OCI-LY1 (cell line): Measurements from ENCODE around the gene SCAMP3.

Experiments used
- H2AFZ ChIP-seq: fragments of 200-600 bp; sonication (generic), shearing (Covaris generic); 2 replicates; pipeline ENCODE4 v1.6.0; 2014; ENCODE audit warnings: antibody characterized with exemption, mild to moderate bottlenecking, low read length
- H3F3A ChIP-seq: fragments of 200-600 bp; sonication (generic), shearing (Covaris generic); 2 replicates; pipeline ENCODE4 v1.6.0; 2014; ENCODE audit warnings: mild to moderate bottlenecking, antibody characterized with exemption, low read length, moderate library complexity; ENCODE audit not compliant: insufficient read depth
- H3K27ac ChIP-seq: fragments of 200-600 bp; sonication (generic); 2 replicates; pipeline ENCODE4 v1.5.1; 2014; ENCODE audit warnings: low read length, mixed run types, mild to moderate bottlenecking, low read depth; ENCODE audit not compliant: poor library complexity, severe bottlenecking
- H3K27me3 ChIP-seq: fragments of 200-600 bp; sonication (generic); 2 replicates; pipeline ENCODE4 v1.6.0; 2014; ENCODE audit warnings: antibody characterized with exemption, mild to moderate bottlenecking, low read length, moderate library complexity; ENCODE audit not compliant: insufficient read depth
- H3K36me3 ChIP-seq: fragments of 200-600 bp; sonication (generic); 2 replicates; pipeline ENCODE4 v1.6.1; 2014; ENCODE audit warnings: mild to moderate bottlenecking, antibody characterized with exemption, low read length, moderate library complexity, mixed read lengths; ENCODE audit not compliant: insufficient read depth
- H3K4me1 ChIP-seq: fragments of 200-600 bp; sonication (generic); 2 replicates; pipeline ENCODE4 v1.5.1; 2014; ENCODE audit warnings: mild to moderate bottlenecking, low read length, moderate library complexity; ENCODE audit not compliant: insufficient read depth, severe bottlenecking
- H3K4me2 ChIP-seq: fragments of 200-600 bp; sonication (generic), shearing (Covaris generic); 2 replicates; pipeline ENCODE4 v1.6.1; 2014; ENCODE audit warnings: low read length
- H3K4me3 ChIP-seq: fragments of 200-600 bp; sonication (generic); 2 replicates; pipeline ENCODE4 v1.5.1; 2014; ENCODE audit warnings: low read length, low read depth, mild to moderate bottlenecking, mixed read lengths; ENCODE audit not compliant: poor library complexity, severe bottlenecking
- H3K79me2 ChIP-seq: fragments of 200-600 bp; shearing (Covaris generic); 2 replicates; pipeline ENCODE4 v1.6.1; 2016; ENCODE audit warnings: mixed run types, low read length, mixed read lengths; ENCODE audit not compliant: insufficient read depth
- H3K9ac ChIP-seq: fragments of 200-600 bp; sonication (generic), shearing (Covaris generic); 2 replicates; pipeline ENCODE4 v1.6.1; 2014; ENCODE audit warnings: mild to moderate bottlenecking, low read length, mixed read lengths
- H3K9me2 ChIP-seq: fragments of 200-600 bp; sonication (generic), shearing (Covaris generic); 2 replicates; pipeline ENCODE4 v1.6.1; 2014; ENCODE audit warnings: low read depth, mild to moderate bottlenecking, low read length, mixed read lengths
- H3K9me3 ChIP-seq: fragments of 200-600 bp; shearing (Covaris generic); 2 replicates; pipeline ENCODE4 v1.6.1; 2014; ENCODE audit warnings: low read length, mixed read lengths
- H4K20me1 ChIP-seq: fragments of 200-600 bp; sonication (generic), shearing (Covaris generic); 2 replicates; pipeline ENCODE4 v1.6.0; 2016; ENCODE audit warnings: mild to moderate bottlenecking, low read length; ENCODE audit not compliant: insufficient read depth
- EZH2 ChIP-seq: fragments of 200-600 bp; sonication (generic), shearing (Covaris generic); IDR thresholded peaks from 2 replicates; pipeline ENCODE4 v1.8.0; 2017; ENCODE audit warnings: borderline replicate concordance, mixed run types, mild to moderate bottlenecking, antibody characterized with exemption, low read length, moderate library complexity, mixed read lengths
- TF ChIP-seq, protein P1 (sequence below): fragments of 200-600 bp; sonication (generic), shearing (Covaris generic); IDR thresholded peaks from 2 replicates; pipeline ENCODE4 v1.5.1; 2017; ENCODE audit warnings: mild to moderate bottlenecking, antibody characterized with exemption, low read length, moderate library complexity, mixed read lengths

SCAMP3 gene

DNA sequence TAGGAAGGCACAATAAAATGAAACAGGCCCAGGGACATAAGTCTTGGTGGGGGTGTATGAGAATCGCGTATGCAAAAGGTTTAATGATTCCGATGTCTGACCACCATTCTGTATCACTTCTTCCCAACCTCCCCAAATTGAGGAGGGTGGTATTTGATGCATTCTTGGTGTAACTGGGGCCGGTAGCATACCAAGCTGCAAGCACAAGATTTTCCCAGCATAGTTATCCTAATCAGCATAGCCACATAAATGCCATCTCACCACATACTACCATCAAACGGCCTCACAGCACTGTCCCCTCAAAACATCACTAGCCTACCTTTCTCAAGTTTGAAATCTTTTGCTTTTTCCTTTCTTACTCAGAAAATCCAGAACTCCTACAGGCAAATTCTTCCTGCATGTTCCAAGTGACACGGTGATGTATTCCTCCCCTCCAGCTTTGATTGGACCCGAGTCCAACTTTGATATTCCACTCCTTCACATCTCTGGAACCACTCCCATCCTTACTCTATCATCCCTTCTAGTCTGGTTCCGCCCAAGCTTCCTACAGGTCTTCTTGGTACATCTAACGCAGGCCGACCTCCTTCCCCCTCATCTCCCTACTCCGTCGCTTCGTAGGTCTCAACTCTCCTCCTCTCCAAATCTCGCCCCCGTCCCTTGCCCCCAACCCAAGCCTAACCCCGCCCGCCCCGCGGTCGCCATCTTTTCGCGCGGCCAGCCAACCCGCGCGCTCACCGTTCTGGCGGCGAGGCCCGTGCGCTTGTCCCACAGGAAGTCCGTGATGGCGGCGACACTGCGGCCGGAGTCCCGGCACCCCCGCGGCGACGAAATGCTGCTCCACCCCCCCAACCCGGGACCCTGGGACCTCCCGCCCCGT lies 10.5 kb upstream of the SCAMP3 start:
- Histone ChIP-seq H3K9me2 (no peaks in the 10 kb centered on the region), H3K79me2 (peaks cover 17% of the 10 kb centered on the region), H2AFZ (no peak overlapping the region)

DNA sequence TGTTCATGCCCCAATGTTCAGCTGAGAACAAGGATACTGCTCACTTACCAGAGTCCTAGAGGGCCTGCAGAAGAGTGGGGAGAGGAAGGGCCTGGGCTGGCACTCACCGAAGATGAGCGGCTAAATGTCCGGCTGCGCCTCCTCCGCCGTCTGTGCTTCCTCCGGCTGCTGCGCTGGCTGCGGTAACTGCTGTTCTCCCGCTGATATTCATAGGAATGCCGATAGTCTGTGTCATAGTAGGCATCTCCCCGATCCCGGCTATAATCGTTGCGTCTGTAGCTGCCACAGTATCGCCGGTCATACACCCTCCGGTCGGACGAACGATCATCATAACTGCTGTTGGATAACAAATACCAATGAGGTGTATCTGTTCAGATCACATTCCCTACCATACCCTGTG lies 7.2 kb upstream of the SCAMP3 start:
- H3K4me3 ChIP-seq: no peak overlapping the region
- H3K36me3 ChIP-seq: peaks cover 77% of the 10 kb centered on the region
- no peak overlapping the region for H2AFZ ChIP-seq
- H3K79me2 ChIP-seq: peaks cover 17% of the 10 kb centered on the region
- no peak overlapping the region for H3K9ac ChIP-seq
- no peaks in the 10 kb centered on the region for H3K9me2 ChIP-seq
- H3K27ac ChIP-seq: no peak overlapping the region
- no peak overlapping the region for H3K4me2 ChIP-seq
- TF ChIP-seq, protein P1, sequence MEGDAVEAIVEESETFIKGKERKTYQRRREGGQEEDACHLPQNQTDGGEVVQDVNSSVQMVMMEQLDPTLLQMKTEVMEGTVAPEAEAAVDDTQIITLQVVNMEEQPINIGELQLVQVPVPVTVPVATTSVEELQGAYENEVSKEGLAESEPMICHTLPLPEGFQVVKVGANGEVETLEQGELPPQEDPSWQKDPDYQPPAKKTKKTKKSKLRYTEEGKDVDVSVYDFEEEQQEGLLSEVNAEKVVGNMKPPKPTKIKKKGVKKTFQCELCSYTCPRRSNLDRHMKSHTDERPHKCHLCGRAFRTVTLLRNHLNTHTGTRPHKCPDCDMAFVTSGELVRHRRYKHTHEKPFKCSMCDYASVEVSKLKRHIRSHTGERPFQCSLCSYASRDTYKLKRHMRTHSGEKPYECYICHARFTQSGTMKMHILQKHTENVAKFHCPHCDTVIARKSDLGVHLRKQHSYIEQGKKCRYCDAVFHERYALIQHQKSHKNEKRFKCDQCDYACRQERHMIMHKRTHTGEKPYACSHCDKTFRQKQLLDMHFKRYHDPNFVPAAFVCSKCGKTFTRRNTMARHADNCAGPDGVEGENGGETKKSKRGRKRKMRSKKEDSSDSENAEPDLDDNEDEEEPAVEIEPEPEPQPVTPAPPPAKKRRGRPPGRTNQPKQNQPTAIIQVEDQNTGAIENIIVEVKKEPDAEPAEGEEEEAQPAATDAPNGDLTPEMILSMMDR: no peak
- TF ChIP-seq EZH2: no peak
- peaks cover 3% of the 10 kb centered on the region for H3F3A ChIP-seq
- H3K27me3 ChIP-seq: no peaks in the 10 kb centered on the region
- H3K4me1 ChIP-seq: peaks cover 19% of the 10 kb centered on the region
- no peaks in the 10 kb centered on the region for H3K9me3 ChIP-seq
- no peaks in the 10 kb centered on the region for H4K20me1 ChIP-seq

More for the DNA sequence above, 10.5 kb upstream of the SCAMP3 start:
- Histone ChIP-seq H3F3A (no peaks in the 10 kb centered on the region), H3K36me3 (peaks cover 46% of the 10 kb centered on the region), H3K27ac (peak overlapping the region; percentile 53), H3K27me3 (no peaks in the 10 kb centered on the region), H3K4me3 (peak overlapping the region; percentile 97), H3K9ac (peak overlapping the region; percentile 97), H3K9me3 (no peaks in the 10 kb centered on the region), H4K20me1 (no peaks in the 10 kb centered on the region), H3K4me2 (peak overlapping the region; percentile 100), H3K4me1 (peaks cover 30% of the 10 kb centered on the region)
- no peak for TF ChIP-seq EZH2
- TF ChIP-seq, protein P1: no peak

DNA sequence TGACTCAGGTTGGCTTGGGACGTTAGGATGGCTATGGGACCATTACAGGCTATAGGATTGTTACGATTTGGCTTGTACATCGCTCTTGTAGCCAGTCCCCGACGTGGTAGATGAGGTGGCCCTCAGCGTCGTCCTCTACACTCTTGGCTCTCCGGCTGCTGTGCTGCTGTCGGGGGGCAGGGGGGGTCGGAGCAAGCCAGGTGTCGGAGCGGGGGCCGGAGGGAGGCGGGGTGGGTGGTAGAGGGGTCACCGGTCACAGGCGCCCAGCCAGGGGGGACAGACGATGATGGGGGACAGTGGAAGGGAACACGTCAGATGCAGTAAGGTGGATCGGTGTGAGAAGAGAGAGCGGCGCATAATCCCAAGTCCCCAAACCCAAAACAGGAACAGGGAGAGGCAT lies 6.5 kb upstream of the SCAMP3 start:
- no peak overlapping the region for H2AFZ ChIP-seq
- H3K27ac ChIP-seq: no peak overlapping the region
- no peaks in the 10 kb centered on the region for H3K9me2 ChIP-seq
- H3K9me3 ChIP-seq: no peaks in the 10 kb centered on the region
- H3K9ac ChIP-seq: no peak overlapping the region
- TF ChIP-seq EZH2: no peak
- TF ChIP-seq, protein P1: no peak
- H3K36me3 ChIP-seq: peaks cover 84% of the 10 kb centered on the region
- H3K79me2 ChIP-seq: peaks cover 14% of the 10 kb centered on the region
- H3F3A ChIP-seq: peaks cover 8% of the 10 kb centered on the region
- no peaks in the 10 kb centered on the region for H4K20me1 ChIP-seq
- peaks cover 13% of the 10 kb centered on the region for H3K4me1 ChIP-seq
- H3K27me3 ChIP-seq: no peaks in the 10 kb centered on the region
- no peak overlapping the region for H3K4me2 ChIP-seq
- H3K4me3 ChIP-seq: no peak overlapping the region
